K562 (cell line): Measurements from ENCODE around the gene ARID3A. TPM values are rescaled to one million over a fixed set of nuclear protein-coding genes. Genes with fewer than 3 reads are reported as not detected.

Experiments used
- ATAC-seq: fragments of 200-7000 bp; cut with Tn5 transposase; 3 replicates; pipeline ENCODE4 v1.9.1; 2020; ENCODE audit warnings: moderate library complexity
- BruUV-seq: library from RNA; stranded (reverse); fragments of 400-500 nt; replicated peaks from 2 replicates; lab custom pipeline; 2021; lab: Mats Ljungman, UMichigan
- CTCF ChIA-PET: fragments of 300-600 bp; formaldehyde crosslinking; extraction: SDS; loops from one replicate; lab custom pipeline; 2021; ENCODE audit warnings: low intra/inter-chr PET ratio; lab: Yijun Ruan, JAX
- POLR2A ChIA-PET: fragments of 300-600, 350-650 bp; sonication (Branson Sonifier 250); formaldehyde crosslinking; extraction: SDS; loops from one replicate; lab custom pipeline; 2021; ENCODE audit warnings: antibody characterized with exemption, inconsistent platforms; lab: Yijun Ruan, JAX
- DNase-seq, 4 experiments: peaks; one replicate each; pipeline versions ENCODE4 v3.0.0 to v3.0.0-alpha.2; 2011 to 2018; ENCODE audit warnings: low spot score in 3 of 4, mixed read lengths in 3 of 4; ENCODE audit errors: extremely low read depth in 1 of 4
- FAIRE-seq: peaks from 2 replicates; lab custom pipeline; 2011; peaks lifted over from hg19 to GRCh38; lab: Jason Lieb, UNC
- H2AFZ ChIP-seq: 2 replicates; pipeline ENCODE4 v1.6.0; 2011; ENCODE audit warnings: low read depth, low read length, control low read depth, inconsistent platforms
- H3K27ac ChIP-seq: fragments of 200-600 bp; 3 replicates; pipeline ENCODE4 v1.8.0; 2011; ENCODE audit warnings: low read depth, mild to moderate bottlenecking, control low read depth, inconsistent platforms, low read length, moderate library complexity, mixed read lengths; ENCODE audit errors: extremely low read depth
- H3K27me3 ChIP-seq, 2 experiments: fragments of 300-600 bp in 1 of 2; 2 replicates in 1 of 2; 3 replicates in 1 of 2; pipeline versions ENCODE4 v1.6.0 to v1.8.0; 2011; ENCODE audit warnings: inconsistent platforms in 2 of 2, low read length in 2 of 2, mild to moderate bottlenecking in 1 of 2, mixed read lengths in 1 of 2, moderate library complexity in 1 of 2; ENCODE audit not compliant: control insufficient read depth in 2 of 2, insufficient read depth in 2 of 2
- H3K36me3 ChIP-seq: fragments of 300-600 bp; 3 replicates; pipeline ENCODE4 v1.8.0; 2011; ENCODE audit warnings: mild to moderate bottlenecking, low read length, inconsistent platforms; ENCODE audit not compliant: control insufficient read depth, insufficient read depth
- H3K4me1 ChIP-seq, 2 experiments: fragments of 200-600 bp in 1 of 2; replicated peaks in 1 of 2; 2 replicates in 1 of 2; 3 replicates in 1 of 2; pipeline versions ENCODE4 v1.5.1 to v1.8.0; 2011; ENCODE audit warnings: inconsistent platforms in 2 of 2, low read length in 2 of 2, mild to moderate bottlenecking in 1 of 2, mixed read lengths in 1 of 2, moderate library complexity in 1 of 2; ENCODE audit not compliant: control insufficient read depth in 2 of 2, insufficient read depth in 2 of 2
- H3K4me2 ChIP-seq: 2 replicates; pipeline ENCODE4 v1.6.1; 2011; ENCODE audit warnings: low read length, control low read depth, inconsistent platforms, mixed read lengths; ENCODE audit not compliant: insufficient read depth
- H3K4me3 ChIP-seq: fragments of 200-600 bp; sonication (generic), shearing (Covaris generic); 2 replicates; pipeline ENCODE4 v1.5.1; 2016; ENCODE audit warnings: control low read depth, inconsistent platforms
- H3K79me2 ChIP-seq: fragments of 200-600 bp; 3 replicates; pipeline ENCODE4 v1.8.0; 2011; ENCODE audit warnings: low read length, inconsistent platforms; ENCODE audit not compliant: control insufficient read depth, insufficient read depth
- H3K9ac ChIP-seq, 2 experiments: 2 replicates each; pipeline versions ENCODE4 v1.6.0 to v1.6.1; 2011; ENCODE audit warnings: low read depth in 2 of 2, low read length in 2 of 2, control low read depth in 1 of 2, inconsistent platforms in 1 of 2, mild to moderate bottlenecking in 1 of 2, mixed read lengths in 1 of 2; ENCODE audit not compliant: insufficient read depth in 1 of 2
- H3K9me1 ChIP-seq: one replicate; pipeline ENCODE4 v1.6.0; 2011; ENCODE audit warnings: inconsistent platforms, mild to moderate bottlenecking, low read length, moderate library complexity; ENCODE audit not compliant: control insufficient read depth, insufficient read depth
- H3K9me3 ChIP-seq: replicated peaks from 2 replicates; pipeline ENCODE4 v1.5.1; 2011; ENCODE audit warnings: low read depth, low read length, inconsistent platforms; ENCODE audit not compliant: control insufficient read depth, insufficient read depth
- H4K20me1 ChIP-seq: replicated peaks from 2 replicates; pipeline ENCODE4 v1.6.1; 2011; ENCODE audit warnings: low read length, inconsistent platforms, mixed read lengths; ENCODE audit not compliant: control insufficient read depth, insufficient read depth
- DNMT1 ChIP-seq: fragments of 450-650 bp; IDR thresholded peaks from 2 replicates; pipeline ENCODE4 v1.6.1; 2016; ENCODE audit warnings: antibody characterized with exemption, mild to moderate bottlenecking
- HCFC1 ChIP-seq: IDR thresholded peaks from 2 replicates; pipeline ENCODE4 v1.6.1; 2012; ENCODE audit warnings: low read depth, low read length, improper control_type of control experiment
- HNRNPLL ChIP-seq: fragments of 200-400 bp; formaldehyde crosslinking; IDR thresholded peaks from 2 replicates; pipeline ENCODE4 v1.6.1; 2017; ENCODE audit warnings: low read length, low read depth, mild to moderate bottlenecking; ENCODE audit not compliant: poor library complexity, severe bottlenecking
- POLR2G ChIP-seq: fragments of 200-400 bp; formaldehyde crosslinking; IDR thresholded peaks from 2 replicates; pipeline ENCODE4 v1.6.1; 2017; ENCODE audit warnings: low read depth, mild to moderate bottlenecking, antibody characterized with exemption, low read length, moderate library complexity
- RBFOX2 ChIP-seq: fragments of 200-400 bp; formaldehyde crosslinking; IDR thresholded peaks from 2 replicates; pipeline ENCODE4 v1.6.1; 2017; ENCODE audit warnings: low read depth, mild to moderate bottlenecking, low read length, moderate library complexity
- ZNF707 ChIP-seq: fragments of 250-450 bp; sonication (Bioruptor Pico); conservative IDR thresholded peaks from 2 replicates; pipeline ENCODE4 v1.8.0; 2022; ENCODE audit warnings: inconsistent platforms, mild to moderate bottlenecking, moderate library complexity
- WGBS: fragments of 100-300 bp; shearing (Covaris generic); methylation state at CpG from one replicate; pipeline ENCODE4 v1.1.6; 2016; ENCODE audit warnings: low coverage, mixed read lengths; ENCODE audit not compliant: insufficient coverage; ENCODE audit errors: missing lambda C conversion rate; 5-methylcytosine and 5-hydroxymethylcytosine counted together
- in situ Hi-C: fragments of 300-500 bp; cut with MboI; formaldehyde crosslinking; loops from 4 replicates; pipeline ENCODE4 v1.15.0; 2018; ENCODE audit warnings: inconsistent platforms, mixed read lengths
- intact Hi-C: fragments of 100-400 bp; cut with micrococcal nuclease; formaldehyde crosslinking; loops from 2 replicates; pipeline ENCODE4 v1.14.2; 2022
- polyA plus RNA-seq, 8 experiments: library from polyadenylated mRNA; depleted of rRNA in 4 of 8; stranded (reverse) in 5 of 8; unstranded in 3 of 8; fragments of >200 nt; fragmentation: Nextera tagmentation in 2 of 8; fragmentation: Illumina TruSeq in 1 of 8; extraction: Ambion mirVana in 2 of 8; extraction: Trizol in 1 of 8; gene quantifications; 2 replicates each; pipeline versions ENCODE4 v1.2.1 to v1.2.3, GENCODE V29; 2011 to 2014; ENCODE audit warnings: inconsistent platforms in 1 of 8, missing spikeins in 1 of 8
- total RNA-seq, 7 experiments: library from RNA; depleted of rRNA in 6 of 7; stranded (reverse); fragments of >200 nt in 6 of 7; fragmentation: Illumina TruSeq in 2 of 7; extraction: Trizol in 2 of 7; gene quantifications; 2 replicates each; pipeline versions ENCODE4 v1.2.1 to v1.2.3, GENCODE V29; 2011 to 2021; ENCODE audit warnings: low replicate concordance in 1 of 7
- TF ChIP-seq, protein P1 (sequence below), 3 experiments: IDR thresholded peaks in 2 of 3; conservative IDR thresholded peaks in 1 of 3; 2 replicates each; pipeline ENCODE4 v1.5.1; 2011 to 2012; ENCODE audit warnings: low read length in 3 of 3, mild to moderate bottlenecking in 3 of 3, control low read depth in 2 of 3, improper control_type of control experiment in 1 of 3, inconsistent platforms in 1 of 3, low read depth in 1 of 3, mixed read lengths in 1 of 3, moderate library complexity in 1 of 3; ENCODE audit not compliant: insufficient read depth in 2 of 3
- TF ChIP-seq, protein P2 (sequence below): sonication (generic); formaldehyde crosslinking; IDR thresholded peaks from 2 replicates; pipeline ENCODE4 v1.8.1; 2023; ENCODE audit warnings: mild to moderate bottlenecking, missing genetic modification reagents

The ARID3A gene
- total and polyA plus RNA-seq, 9 of the 15 experiments (the other 6 are each of a cell fraction or from before 2014, with no cell fraction given), result 1.4 to 118 (median 31.2) TPM

GRCh38 chr19:881385-882071, 44.3 kb upstream of the ARID3A start:
- no TSS peak for BruUV-seq
- Histone ChIP-seq H3K9me1 (no peaks in the 10 kb centered on the region), H3K9ac (peak overlapping the region in 1 of 2 experiments; percentile 9; a peak in 1 of 4 replicates), H3K79me2 (no peaks in the 10 kb centered on the region), H3K4me1 (peaks cover 0 to 50% of the 10 kb centered on the region in 2 experiments; a peak in 2 of 5 replicates), H3K27ac (no peak overlapping the region), H4K20me1 (no peaks in the 10 kb centered on the region; the same call in 1 of the 2 replicates), H3K36me3 (peaks cover 68% of the 10 kb centered on the region), H3K27me3 (no peaks in the 10 kb centered on the region), H2AFZ (no peak overlapping the region), H3K4me3 (no peak overlapping the region), H3K4me2 (no peak overlapping the region)
- 99% methylated on average over 23 of the region's 34 CpGs for WGBS
- DNase-seq (no peak), ATAC-seq (no peak)
- CTCF ChIA-PET, result no interaction called here
- in situ Hi-C loops, result no loop called here
- TF ChIP-seq DNMT1 (no peak), ZNF707 (CRISPR knock-in tag) (no peak), RBFOX2 (0 out of 2 replicates have a peak, but pooled peaks have one; percentile 37), HNRNPLL (no peak), HCFC1 (no peak), POLR2G (0 out of 2 replicates have a peak, but pooled peaks have one; percentile 7)
- TF ChIP-seq, protein P1, sequence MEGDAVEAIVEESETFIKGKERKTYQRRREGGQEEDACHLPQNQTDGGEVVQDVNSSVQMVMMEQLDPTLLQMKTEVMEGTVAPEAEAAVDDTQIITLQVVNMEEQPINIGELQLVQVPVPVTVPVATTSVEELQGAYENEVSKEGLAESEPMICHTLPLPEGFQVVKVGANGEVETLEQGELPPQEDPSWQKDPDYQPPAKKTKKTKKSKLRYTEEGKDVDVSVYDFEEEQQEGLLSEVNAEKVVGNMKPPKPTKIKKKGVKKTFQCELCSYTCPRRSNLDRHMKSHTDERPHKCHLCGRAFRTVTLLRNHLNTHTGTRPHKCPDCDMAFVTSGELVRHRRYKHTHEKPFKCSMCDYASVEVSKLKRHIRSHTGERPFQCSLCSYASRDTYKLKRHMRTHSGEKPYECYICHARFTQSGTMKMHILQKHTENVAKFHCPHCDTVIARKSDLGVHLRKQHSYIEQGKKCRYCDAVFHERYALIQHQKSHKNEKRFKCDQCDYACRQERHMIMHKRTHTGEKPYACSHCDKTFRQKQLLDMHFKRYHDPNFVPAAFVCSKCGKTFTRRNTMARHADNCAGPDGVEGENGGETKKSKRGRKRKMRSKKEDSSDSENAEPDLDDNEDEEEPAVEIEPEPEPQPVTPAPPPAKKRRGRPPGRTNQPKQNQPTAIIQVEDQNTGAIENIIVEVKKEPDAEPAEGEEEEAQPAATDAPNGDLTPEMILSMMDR (IDR thresholded peaks at IDR 0.05 in 2 of 3, conservative IDR thresholded peaks at IDR 0.05 in 1 of 3; ENCODE audit: insufficient read depth in 2 of 3, low read depth in 1 of 3, low read length in 3 of 3), result no peak
- TF ChIP-seq, protein P2, sequence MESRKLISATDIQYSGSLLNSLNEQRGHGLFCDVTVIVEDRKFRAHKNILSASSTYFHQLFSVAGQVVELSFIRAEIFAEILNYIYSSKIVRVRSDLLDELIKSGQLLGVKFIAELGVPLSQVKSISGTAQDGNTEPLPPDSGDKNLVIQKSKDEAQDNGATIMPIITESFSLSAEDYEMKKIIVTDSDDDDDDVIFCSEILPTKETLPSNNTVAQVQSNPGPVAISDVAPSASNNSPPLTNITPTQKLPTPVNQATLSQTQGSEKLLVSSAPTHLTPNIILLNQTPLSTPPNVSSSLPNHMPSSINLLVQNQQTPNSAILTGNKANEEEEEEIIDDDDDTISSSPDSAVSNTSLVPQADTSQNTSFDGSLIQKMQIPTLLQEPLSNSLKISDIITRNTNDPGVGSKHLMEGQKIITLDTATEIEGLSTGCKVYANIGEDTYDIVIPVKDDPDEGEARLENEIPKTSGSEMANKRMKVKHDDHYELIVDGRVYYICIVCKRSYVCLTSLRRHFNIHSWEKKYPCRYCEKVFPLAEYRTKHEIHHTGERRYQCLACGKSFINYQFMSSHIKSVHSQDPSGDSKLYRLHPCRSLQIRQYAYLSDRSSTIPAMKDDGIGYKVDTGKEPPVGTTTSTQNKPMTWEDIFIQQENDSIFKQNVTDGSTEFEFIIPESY (CRISPR knock-in tag), result peak; percentile 52
- TF ChIP-seq, all 486 proteins: peak for 3
- POLR2A ChIA-PET, result interaction anchor here (0.9 to 3.1 kb wide), 4 partner anchors 11 to 85 kb away, joined by 3 to 11 read pairs (median 8); partner anchors contain the start of genes MED16, PTBP1 and RNU6-9
- H3K9me3 ChIP-seq, result no peaks in the 10 kb centered on the region
- intact Hi-C loops, result no loop called here
- FAIRE-seq, result no peak
